H7 (cell line): ENCODE results near the gene BRWD1. TPM values are rescaled to one million over a fixed set of nuclear protein-coding genes. Genes with fewer than 3 reads are reported as not detected.

Experiments
- DNase-seq: peaks from one replicate; pipeline ENCODE4 v3.0.0; 2012
- H3K27me3 ChIP-seq: 2 replicates; pipeline ENCODE4 v1.6.0; 2011; ENCODE audit warnings: mild to moderate bottlenecking, low read length; ENCODE audit not compliant: control insufficient read depth, insufficient read depth
- H3K36me3 ChIP-seq: replicated peaks from 2 replicates; pipeline ENCODE4 v1.5.1; 2011; ENCODE audit warnings: low read length; ENCODE audit not compliant: control insufficient read depth, insufficient read depth
- H3K4me3 ChIP-seq: 2 replicates; pipeline ENCODE4 v1.5.1; 2011; ENCODE audit warnings: low read depth, mild to moderate bottlenecking, control low read depth, low read length, moderate library complexity; ENCODE audit not compliant: insufficient read depth
- total RNA-seq: library from RNA; depleted of rRNA; stranded (reverse); fragments of >200 nt; shearing (Covaris generic); gene quantifications from 2 replicates; pipeline ENCODE4 v1.2.3, GENCODE V29; 2014

Gene BRWD1
- total RNA-seq, 1 experiment from 2014 or later = 33.5 TPM

- H3K36me3 ChIP-seq = no peaks in the 10 kb centered on the region; the same call in none of the 2 replicates
- DNase-seq = no peak
- H3K4me3 ChIP-seq = no peak overlapping the region
- H3K27me3 ChIP-seq = no peaks in the 10 kb centered on the region
Observed at GRCh38 chr21:39216290-39216689, 97.1 kb downstream of the BRWD1 start.

DNA sequence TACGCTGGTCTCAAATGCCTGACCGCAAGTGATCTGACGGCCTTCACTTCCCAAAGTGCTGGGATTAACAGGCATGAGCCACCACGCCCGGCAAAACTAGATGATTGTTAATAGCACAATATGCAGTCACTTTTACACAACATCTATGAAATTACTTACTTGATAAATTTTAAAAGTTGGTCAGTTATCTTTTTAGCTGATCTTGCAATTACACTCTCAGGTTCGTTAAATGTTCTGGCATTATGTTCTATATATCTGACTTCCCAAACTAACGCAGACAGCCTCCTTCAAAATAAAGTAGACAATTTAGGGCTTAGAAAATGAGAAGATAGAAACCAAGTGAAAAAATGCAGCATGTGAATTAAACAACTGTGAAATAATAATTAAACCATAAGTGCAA, 98.4 kb downstream of the BRWD1 start:
- H3K4me3 ChIP-seq = no peak overlapping the region
- no peaks in the 10 kb centered on the region for H3K27me3 ChIP-seq
- DNase-seq = no peak
- no peaks in the 10 kb centered on the region; the same call in none of the 2 replicates for H3K36me3 ChIP-seq

DNA sequence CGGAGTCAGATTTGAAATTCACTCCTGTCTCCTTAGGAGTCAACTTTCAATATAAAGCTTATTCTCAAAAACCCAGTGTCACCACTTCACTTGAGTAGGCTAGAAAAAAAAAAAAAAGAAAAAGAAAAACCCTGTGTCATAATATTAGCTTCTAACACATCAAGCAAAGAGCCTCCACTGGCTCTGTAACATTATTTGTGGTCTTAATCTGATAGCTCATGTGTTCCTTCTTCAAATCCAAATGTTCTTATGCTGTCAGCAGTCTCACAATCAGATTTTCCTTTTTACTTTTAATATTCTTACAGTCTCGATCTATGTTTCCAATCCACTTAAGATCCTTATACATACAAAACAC, 104.1 kb downstream of the BRWD1 start:
- peaks cover 6% of the 10 kb centered on the region for H3K36me3 ChIP-seq
- H3K4me3 ChIP-seq = no peak overlapping the region
- DNase-seq = no peak
- H3K27me3 ChIP-seq = no peaks in the 10 kb centered on the region

GRCh38 chr21:39208624-39209333, 104.7 kb downstream of the BRWD1 start:
- no peak for DNase-seq

DNA sequence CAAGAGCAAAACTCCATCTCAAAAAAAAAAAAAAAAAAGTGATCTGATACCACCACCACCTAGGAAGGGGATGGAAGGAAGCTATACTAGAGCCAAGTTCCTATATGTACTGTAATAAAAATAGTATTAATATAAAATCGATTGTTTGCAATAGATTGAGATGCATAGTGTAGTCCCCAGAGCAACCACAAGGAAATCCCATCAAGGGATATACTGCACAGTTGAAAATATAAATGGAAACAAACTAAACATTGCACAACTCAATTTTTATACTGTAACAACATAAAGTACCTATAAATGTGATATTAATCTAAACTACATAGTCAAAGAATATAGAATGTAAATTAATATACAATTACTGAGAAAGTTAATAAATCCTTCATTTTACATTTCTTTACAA, 109.3 kb downstream of the BRWD1 start:
- H3K4me3 ChIP-seq = no peak overlapping the region
- no peaks in the 10 kb centered on the region for H3K27me3 ChIP-seq
- H3K36me3 ChIP-seq = peaks cover 10% of the 10 kb centered on the region
- no peak for DNase-seq

More at GRCh38 chr21:39208624-39209333, 104.7 kb downstream of the BRWD1 start:
- Histone ChIP-seq H3K36me3 (peaks cover 6% of the 10 kb centered on the region), H3K27me3 (no peaks in the 10 kb centered on the region), H3K4me3 (no peak overlapping the region)

DNA sequence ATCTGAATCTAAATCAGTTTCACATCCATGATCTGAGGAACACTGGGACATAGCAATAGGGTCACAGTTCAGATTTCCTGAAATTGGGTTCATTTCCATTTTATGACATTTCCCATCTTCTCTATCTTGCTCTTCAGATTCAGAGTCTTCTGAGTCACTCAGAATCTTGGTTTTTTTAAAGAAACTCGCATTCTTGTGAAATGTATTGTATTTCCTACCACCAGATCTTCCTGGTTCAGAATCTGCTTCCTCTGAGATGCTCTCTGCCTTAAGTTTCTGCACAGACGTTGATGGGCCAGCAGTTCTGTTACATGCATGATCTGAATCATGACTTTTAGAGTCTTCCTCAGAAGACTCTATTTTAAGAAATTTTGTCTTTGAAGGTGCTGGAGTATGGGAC, 114.6 kb downstream of the BRWD1 start:
- H3K27me3 ChIP-seq = no peaks in the 10 kb centered on the region
- no peak for DNase-seq
- peaks cover 17% of the 10 kb centered on the region for H3K36me3 ChIP-seq
- no peak overlapping the region for H3K4me3 ChIP-seq

GRCh38 chr21:39197448-39198233, 115.8 kb downstream of the BRWD1 start:
- no peak for DNase-seq
- Histone ChIP-seq H3K4me3 (no peak overlapping the region), H3K27me3 (no peaks in the 10 kb centered on the region), H3K36me3 (peaks cover 17% of the 10 kb centered on the region)

GRCh38 chr21:39196838-39197237, 116.6 kb downstream of the BRWD1 start:
- peaks cover 17% of the 10 kb centered on the region for H3K36me3 ChIP-seq
- no peak overlapping the region for H3K4me3 ChIP-seq
- no peaks in the 10 kb centered on the region for H3K27me3 ChIP-seq
- no peak for DNase-seq

GRCh38 chr21:39196310-39196709, 117.1 kb downstream of the BRWD1 start:
- no peaks in the 10 kb centered on the region for H3K27me3 ChIP-seq
- H3K4me3 ChIP-seq = no peak overlapping the region
- H3K36me3 ChIP-seq = peaks cover 17% of the 10 kb centered on the region
- no peak for DNase-seq

GRCh38 chr21:39193380-39193779, 120.1 kb downstream of the BRWD1 start:
- no peak for DNase-seq
- Histone ChIP-seq H3K27me3 (no peaks in the 10 kb centered on the region), H3K36me3 (peaks cover 9% of the 10 kb centered on the region), H3K4me3 (no peak overlapping the region)

DNA sequence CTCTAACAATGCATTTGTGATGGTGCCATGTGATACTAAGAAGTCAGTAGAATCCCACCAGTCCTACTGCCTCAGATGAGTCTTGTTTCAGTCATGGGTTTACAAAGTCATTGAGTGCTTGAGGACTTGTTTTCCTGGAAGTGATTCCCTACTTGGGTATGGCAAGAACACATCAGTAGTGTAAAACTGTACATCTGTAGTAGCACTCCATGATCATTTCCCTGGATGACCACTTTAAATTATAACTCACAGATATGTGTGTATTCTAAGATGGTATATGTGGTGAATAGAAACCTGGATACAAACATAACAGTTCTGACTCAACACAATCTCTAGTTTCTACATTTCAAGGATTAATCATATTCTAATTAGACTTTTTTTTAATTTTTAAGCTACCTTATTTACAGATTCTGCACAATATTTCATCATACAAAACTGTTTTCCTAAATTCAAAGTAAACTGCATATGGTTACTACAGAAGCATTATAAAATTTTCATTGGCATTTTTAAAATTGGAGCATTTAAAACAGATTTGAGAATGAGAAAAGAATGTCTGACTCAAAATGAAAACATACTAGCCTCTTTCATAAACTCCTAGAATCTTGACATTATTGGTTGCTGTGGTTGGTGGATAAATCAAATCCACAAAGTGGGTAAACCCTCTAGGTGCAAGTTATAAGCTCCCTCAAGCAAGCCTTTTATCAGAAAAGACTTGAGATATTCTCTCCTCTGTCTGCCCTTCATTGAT, 123.4 kb downstream of the BRWD1 start:
- Histone ChIP-seq H3K4me3 (no peak overlapping the region), H3K27me3 (no peaks in the 10 kb centered on the region), H3K36me3 (no peaks in the 10 kb centered on the region)
- DNase-seq = no peak

GRCh38 chr21:39188521-39189139, 124.8 kb downstream of the BRWD1 start:
- Histone ChIP-seq H3K4me3 (no peak overlapping the region), H3K36me3 (no peaks in the 10 kb centered on the region), H3K27me3 (no peaks in the 10 kb centered on the region)
- DNase-seq = no peak

DNA sequence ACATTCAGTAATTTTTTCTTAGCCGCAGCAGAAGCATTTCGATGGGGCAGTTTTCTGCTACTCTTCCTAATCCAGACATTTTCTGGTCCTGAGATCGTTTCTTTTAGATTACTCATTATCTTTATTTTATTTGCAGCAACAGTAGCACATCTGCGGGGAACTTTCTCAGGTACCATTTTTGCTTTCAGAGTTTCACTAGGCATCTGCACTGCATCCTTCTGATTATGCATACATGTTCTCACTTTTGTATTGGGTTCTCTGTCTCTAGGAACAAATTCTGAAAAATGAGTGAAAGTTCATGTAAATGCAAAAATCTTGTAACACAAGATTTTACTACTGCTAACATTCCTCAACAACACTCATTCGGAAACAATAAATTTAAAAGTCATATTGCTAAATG, 126.3 kb downstream of the BRWD1 start:
- no peaks in the 10 kb centered on the region for H3K27me3 ChIP-seq
- H3K4me3 ChIP-seq = no peak overlapping the region
- no peaks in the 10 kb centered on the region for H3K36me3 ChIP-seq
- no peak for DNase-seq

GRCh38 chr21:39186676-39187075, 126.8 kb downstream of the BRWD1 start:
- H3K36me3 ChIP-seq = no peaks in the 10 kb centered on the region
- DNase-seq = no peak
- no peak overlapping the region for H3K4me3 ChIP-seq
- no peaks in the 10 kb centered on the region for H3K27me3 ChIP-seq
